RWPE2 (cell line): ENCODE measurements around the gene PERCC1.
A peak's percentile ranks its signal among the peaks of the same experiment; 100 is the strongest.

Experiments
- ATAC-seq: fragments of 200-7000 bp; cut with Tn5 transposase; 3 replicates; pipeline ENCODE4 v1.9.1; 2021; ENCODE audit warnings: low read depth
- DNase-seq: peaks from one replicate; pipeline ENCODE4 v3.0.0-alpha.2; 2020; ENCODE audit warnings: low spot score
- H3K27ac ChIP-seq: fragments of 450-650 bp; 2 replicates; pipeline ENCODE4 v1.5.1; 2017; ENCODE audit warnings: mild to moderate bottlenecking; ENCODE audit not compliant: poor library complexity, severe bottlenecking
- H3K27me3 ChIP-seq: fragments of 250-450 bp; sonication (Bioruptor Pico); 2 replicates; pipeline ENCODE4 v1.5.1; 2021; ENCODE audit warnings: mild to moderate bottlenecking, moderate library complexity; ENCODE audit not compliant: insufficient read depth, poor library complexity, severe bottlenecking
- H3K36me3 ChIP-seq: fragments of 250-450 bp; sonication (Bioruptor Pico); 2 replicates; pipeline ENCODE4 v1.5.1; 2020; ENCODE audit warnings: low read depth, mild to moderate bottlenecking, moderate library complexity
- H3K4me1 ChIP-seq: fragments of 250-450 bp; sonication (Bioruptor Pico); 2 replicates; pipeline ENCODE4 v1.5.1; 2021; ENCODE audit warnings: mild to moderate bottlenecking, moderate library complexity; ENCODE audit not compliant: insufficient read depth, poor library complexity, severe bottlenecking
- H3K4me3 ChIP-seq: fragments of 250-450 bp; sonication (Bioruptor Pico); 2 replicates; pipeline ENCODE4 v1.5.1; 2021; ENCODE audit warnings: mild to moderate bottlenecking, moderate library complexity; ENCODE audit not compliant: severe bottlenecking
- H3K9me3 ChIP-seq: fragments of 250-450 bp; sonication (Bioruptor Pico); 2 replicates; pipeline ENCODE4 v1.5.1; 2021; ENCODE audit warnings: mild to moderate bottlenecking, moderate library complexity; ENCODE audit not compliant: severe bottlenecking
- TF ChIP-seq, protein P1 (sequence below): fragments of 450-650 bp; IDR thresholded peaks from one replicate; pipeline ENCODE4 v1.5.1; 2017; ENCODE audit warnings: mild to moderate bottlenecking, moderate library complexity; ENCODE audit not compliant: poor library complexity, severe bottlenecking

PERCC1 gene

DNA sequence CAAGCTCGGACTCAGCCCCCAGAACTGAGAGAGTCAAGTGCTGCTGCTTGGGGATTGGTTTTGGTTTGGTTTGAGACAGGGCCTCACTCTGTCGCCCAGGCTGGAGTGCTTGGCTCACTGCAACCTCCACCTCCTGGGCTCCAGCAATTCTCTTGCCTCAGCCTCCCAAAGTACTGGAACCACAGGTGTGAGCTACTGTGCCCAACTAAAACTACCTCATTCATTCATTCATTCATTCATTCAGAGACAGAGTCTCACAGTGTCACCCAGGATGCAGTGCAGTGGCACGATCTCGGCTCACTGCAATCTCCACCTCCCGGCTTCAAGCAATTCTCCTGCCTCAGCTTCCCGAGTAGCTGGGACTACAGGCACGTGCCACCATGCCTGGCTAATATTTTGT lies 41.1 kb upstream of the PERCC1 start:
- H3K9me3 ChIP-seq, result no peaks in the 10 kb centered on the region
- no peaks in the 10 kb centered on the region for H3K36me3 ChIP-seq
- no peak overlapping the region for H3K27ac ChIP-seq
- TF ChIP-seq, protein P1, sequence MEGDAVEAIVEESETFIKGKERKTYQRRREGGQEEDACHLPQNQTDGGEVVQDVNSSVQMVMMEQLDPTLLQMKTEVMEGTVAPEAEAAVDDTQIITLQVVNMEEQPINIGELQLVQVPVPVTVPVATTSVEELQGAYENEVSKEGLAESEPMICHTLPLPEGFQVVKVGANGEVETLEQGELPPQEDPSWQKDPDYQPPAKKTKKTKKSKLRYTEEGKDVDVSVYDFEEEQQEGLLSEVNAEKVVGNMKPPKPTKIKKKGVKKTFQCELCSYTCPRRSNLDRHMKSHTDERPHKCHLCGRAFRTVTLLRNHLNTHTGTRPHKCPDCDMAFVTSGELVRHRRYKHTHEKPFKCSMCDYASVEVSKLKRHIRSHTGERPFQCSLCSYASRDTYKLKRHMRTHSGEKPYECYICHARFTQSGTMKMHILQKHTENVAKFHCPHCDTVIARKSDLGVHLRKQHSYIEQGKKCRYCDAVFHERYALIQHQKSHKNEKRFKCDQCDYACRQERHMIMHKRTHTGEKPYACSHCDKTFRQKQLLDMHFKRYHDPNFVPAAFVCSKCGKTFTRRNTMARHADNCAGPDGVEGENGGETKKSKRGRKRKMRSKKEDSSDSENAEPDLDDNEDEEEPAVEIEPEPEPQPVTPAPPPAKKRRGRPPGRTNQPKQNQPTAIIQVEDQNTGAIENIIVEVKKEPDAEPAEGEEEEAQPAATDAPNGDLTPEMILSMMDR, result no peak
- no peak overlapping the region for H3K4me3 ChIP-seq
- no peaks in the 10 kb centered on the region for H3K4me1 ChIP-seq
- no peak for DNase-seq
- ATAC-seq, result no peak
- no peaks in the 10 kb centered on the region for H3K27me3 ChIP-seq

DNA sequence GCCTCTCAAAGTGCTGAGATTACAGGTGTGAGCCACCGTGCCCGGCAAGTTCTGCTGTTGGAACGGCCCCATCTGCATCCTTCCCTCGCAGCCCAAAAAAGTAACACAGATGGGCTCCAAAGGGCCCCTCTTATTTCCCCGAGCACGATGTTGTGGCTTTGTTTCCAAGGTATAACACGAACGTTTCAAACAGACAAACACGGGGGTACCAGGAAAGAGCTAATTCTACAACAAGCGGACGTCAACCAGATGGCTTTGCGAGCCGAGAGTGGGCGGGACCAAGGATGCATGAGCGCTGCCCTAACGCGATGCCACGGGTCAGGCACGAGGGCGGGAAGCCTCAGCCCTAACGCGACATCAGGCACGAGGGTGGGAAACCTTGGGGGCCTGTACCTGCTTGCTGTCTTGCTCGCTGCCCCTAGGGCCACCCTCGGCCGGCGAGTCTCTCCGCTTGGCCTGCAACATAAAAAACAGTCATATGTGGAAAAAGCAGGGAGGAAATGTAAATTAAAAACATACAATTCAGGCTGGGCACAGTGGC lies 40.6 kb upstream of the PERCC1 start:
- no peaks in the 10 kb centered on the region for H3K9me3 ChIP-seq
- ATAC-seq, result no peak
- no peak for DNase-seq
- TF ChIP-seq, protein P1, result no peak
- H3K36me3 ChIP-seq, result no peaks in the 10 kb centered on the region
- H3K4me1 ChIP-seq, result no peaks in the 10 kb centered on the region
- no peak overlapping the region for H3K4me3 ChIP-seq
- H3K27ac ChIP-seq, result no peak overlapping the region
- no peaks in the 10 kb centered on the region for H3K27me3 ChIP-seq

DNA sequence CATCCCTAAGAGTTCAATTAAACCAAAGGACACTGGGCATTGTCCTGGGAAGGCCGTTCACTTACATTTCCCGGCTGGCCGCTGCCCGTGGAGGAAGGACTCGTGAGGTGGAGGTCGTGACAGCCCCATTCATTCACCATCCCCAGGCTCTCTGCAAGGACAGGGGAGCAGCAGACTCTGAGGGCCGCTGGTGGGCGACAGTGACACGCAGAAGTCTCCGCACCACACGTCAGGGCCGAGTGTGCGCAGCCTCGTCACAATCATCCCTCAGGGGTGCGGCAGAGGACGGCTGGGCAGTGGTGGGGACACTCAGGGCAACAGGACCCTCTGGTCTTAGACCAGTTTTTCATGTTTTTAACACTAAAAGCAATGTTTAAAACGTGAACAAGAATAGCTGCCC lies 38.1 kb upstream of the PERCC1 start:
- TF ChIP-seq, protein P1, result no peak
- H3K27ac ChIP-seq, result no peak overlapping the region
- H3K4me1 ChIP-seq, result no peaks in the 10 kb centered on the region
- no peaks in the 10 kb centered on the region for H3K36me3 ChIP-seq
- no peak overlapping the region for H3K4me3 ChIP-seq
- no peaks in the 10 kb centered on the region for H3K9me3 ChIP-seq
- no peaks in the 10 kb centered on the region for H3K27me3 ChIP-seq
- ATAC-seq (no peak), DNase-seq (no peak)

DNA sequence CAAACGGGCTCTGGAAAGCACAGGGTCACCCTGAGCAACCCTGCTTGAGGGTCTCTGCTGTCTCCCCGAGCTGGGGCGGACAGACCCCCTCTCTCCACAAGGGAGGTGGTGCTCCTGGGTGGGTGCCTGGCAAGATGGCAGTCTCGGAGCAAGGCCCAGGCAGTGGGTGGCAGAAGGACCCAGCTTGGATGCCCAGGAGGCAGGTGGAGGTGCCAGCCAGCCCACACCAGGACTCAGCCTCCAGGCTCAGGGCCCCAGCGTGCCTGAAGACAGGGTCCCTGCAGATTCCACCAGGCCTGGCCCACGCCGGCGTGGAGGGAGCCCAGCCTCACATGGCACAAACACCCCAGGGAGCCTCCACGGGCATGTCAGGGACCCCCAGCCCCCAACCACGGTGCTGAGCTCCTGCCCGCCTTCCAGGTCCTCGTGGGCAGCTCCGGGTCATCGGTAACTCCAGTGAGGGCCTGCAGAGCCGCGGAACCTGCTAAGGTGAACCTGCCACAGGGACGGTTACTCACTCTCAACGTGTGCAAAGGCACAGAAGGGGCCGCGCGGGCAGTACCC lies 37.2 kb upstream of the PERCC1 start:
- TF ChIP-seq, protein P1, result no peak

DNA sequence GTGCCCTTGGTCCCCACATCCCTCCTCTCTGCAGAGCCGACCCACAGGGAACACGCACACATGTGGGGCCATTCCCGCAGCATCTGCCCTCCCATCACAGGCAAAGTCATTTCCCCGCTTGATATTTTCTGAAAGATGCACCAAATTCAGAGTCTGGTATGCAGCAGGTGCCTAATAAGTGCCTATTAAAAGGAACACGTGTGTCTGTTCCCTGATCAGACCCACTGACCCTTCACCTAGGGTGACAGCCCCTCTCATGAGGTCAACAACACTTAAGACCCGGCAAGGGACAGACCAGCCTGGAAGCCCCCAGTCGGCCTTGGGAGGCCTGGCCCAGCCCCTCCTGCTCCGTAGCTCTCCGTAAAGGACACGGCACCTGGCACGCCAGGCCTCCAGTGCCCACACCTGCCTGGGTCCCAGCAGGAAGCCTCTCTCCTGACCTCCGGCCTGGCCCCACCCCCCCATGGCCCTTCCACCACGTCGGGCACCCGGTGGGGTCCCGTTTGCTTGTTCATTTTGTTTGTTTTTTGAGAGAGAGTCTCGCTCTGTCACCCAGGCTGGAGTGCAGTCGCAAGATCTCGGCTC lies 36.4 kb upstream of the PERCC1 start:
- H3K27ac ChIP-seq, result no peak overlapping the region
- H3K27me3 ChIP-seq, result no peaks in the 10 kb centered on the region
- no peaks in the 10 kb centered on the region for H3K9me3 ChIP-seq
- no peaks in the 10 kb centered on the region for H3K4me1 ChIP-seq
- DNase-seq (no peak), ATAC-seq (no peak)
- TF ChIP-seq, protein P1, result no peak
- no peaks in the 10 kb centered on the region for H3K36me3 ChIP-seq
- H3K4me3 ChIP-seq, result no peak overlapping the region

More for the DNA sequence above, 37.2 kb upstream of the PERCC1 start:
- peak; percentile 60 for DNase-seq
- no peak for ATAC-seq
- Histone ChIP-seq H3K9me3 (no peaks in the 10 kb centered on the region), H3K36me3 (no peaks in the 10 kb centered on the region), H3K4me1 (no peaks in the 10 kb centered on the region), H3K4me3 (no peak overlapping the region), H3K27ac (no peak overlapping the region), H3K27me3 (no peaks in the 10 kb centered on the region)
